Urinary bladder (tissue), 4 donors: ENCODE measurements around the gene THEM4. TPM values are rescaled to one million over a fixed set of nuclear protein-coding genes. Genes with fewer than 3 reads are reported as not detected.
"Not testable (repeated sequence)": the region's sequence is repeated elsewhere in the genome, so short reads cannot be mapped to it uniquely, and the experiment has no call there.

ENCODE experiments used
- DNase-seq: peaks from one replicate; pipeline ENCODE4 v3.0.0-alpha.2; 2015; ENCODE audit errors: extremely low spot score
- H3K27ac ChIP-seq: one replicate; pipeline ENCODE4 v1.5.1; 2013; ENCODE audit warnings: low read depth, mild to moderate bottlenecking, moderate library complexity
- H3K36me3 ChIP-seq: one replicate; pipeline ENCODE4 v1.6.1; 2013; ENCODE audit warnings: mild to moderate bottlenecking, moderate library complexity; ENCODE audit not compliant: insufficient read depth
- H3K4me1 ChIP-seq: one replicate; pipeline ENCODE4 v1.6.1; 2013; ENCODE audit warnings: mild to moderate bottlenecking, moderate library complexity; ENCODE audit not compliant: insufficient read depth
- H3K4me3 ChIP-seq: one replicate; pipeline ENCODE4 v1.5.1; 2013; ENCODE audit warnings: low read depth, low read length
- WGBS: extraction: QIAGEN DNeasy Blood & Tissue Kit; methylation state at CpG from one replicate; pipeline ENCODE4 v1.1.7; 2013; 5-methylcytosine and 5-hydroxymethylcytosine counted together
- polyA plus RNA-seq: library from polyadenylated mRNA; stranded (reverse); fragments of 200-250 nt; gene quantifications from one replicate; pipeline ENCODE4 v1.2.3, GENCODE V29; 2013
- total RNA-seq: library from RNA; depleted of rRNA; stranded (reverse); fragments of >200 nt; gene quantifications from one replicate; pipeline ENCODE4 v1.2.3, GENCODE V29; 2014
- donor health status: healthy with polysubstance abuse.
- donor health status: healthy.

Gene THEM4
- total and polyA plus RNA-seq, 2 donors: 12.5 to 16.5 TPM

DNA sequence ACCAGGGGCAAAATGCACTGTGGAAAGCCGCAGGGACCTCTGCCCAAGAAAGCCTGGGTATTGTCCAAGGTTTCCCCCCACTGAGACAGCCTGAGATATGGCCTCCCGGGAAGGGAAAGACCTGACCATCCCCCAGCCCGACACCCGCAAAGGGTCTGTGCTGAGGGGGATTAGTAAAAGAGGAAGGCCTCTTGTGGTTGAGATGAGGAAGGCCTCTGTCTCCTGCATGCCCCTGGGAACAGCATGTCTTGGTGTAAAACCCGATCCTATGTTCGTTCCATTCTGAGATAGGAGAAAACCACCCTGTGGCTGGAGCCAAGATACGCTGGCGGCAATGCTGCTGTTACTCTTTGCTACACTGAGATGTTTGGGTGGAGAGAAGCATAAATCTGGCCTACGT lies 36.5 kb downstream of the THEM4 start:
- 59% methylated on average over 9 of the region's 9 CpGs for WGBS
- not testable (repeated sequence) for H3K4me1 ChIP-seq, DNase-seq, H3K4me3 ChIP-seq, H3K27ac ChIP-seq, H3K36me3 ChIP-seq

DNA sequence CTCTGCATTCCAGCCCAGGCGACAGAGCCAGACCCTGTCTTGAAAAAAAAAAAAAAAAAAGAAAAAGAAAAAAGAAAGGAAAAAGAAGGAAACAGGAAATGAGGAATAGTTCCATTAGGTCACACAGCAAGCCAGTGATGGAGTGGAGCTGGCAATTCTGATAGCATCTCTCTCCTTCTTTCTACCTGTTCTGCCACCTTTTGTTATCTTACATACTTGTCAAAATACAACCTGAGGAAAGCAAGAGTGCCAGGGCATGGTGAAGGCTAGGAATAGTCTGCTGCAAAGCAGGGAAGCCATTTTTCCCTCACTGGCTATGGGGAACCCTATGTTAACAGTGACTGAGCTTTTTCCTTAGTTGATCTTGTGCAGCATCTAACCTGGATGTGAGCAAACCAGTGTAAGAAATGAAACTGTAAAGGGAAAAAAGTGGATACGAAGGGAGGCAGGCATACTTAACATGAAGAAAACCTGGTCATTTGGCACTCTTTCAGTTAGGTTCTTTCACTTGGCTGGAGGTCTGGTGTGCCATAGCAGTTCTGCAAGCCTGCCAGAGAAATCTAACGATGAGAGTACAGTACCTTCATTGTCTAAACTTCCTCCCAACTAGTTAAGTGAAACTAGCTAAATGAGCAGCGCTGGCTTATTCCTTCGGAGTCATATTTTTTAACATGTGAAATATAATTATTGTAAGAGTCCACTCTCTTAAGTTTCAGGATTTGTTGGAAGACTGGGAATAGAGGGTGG lies 37.9 kb downstream of the THEM4 start:
- Histone ChIP-seq H3K4me1 (no peaks in the 10 kb centered on the region), H3K27ac (no peak overlapping the region), H3K4me3 (no peak overlapping the region), H3K36me3 (no peaks in the 10 kb centered on the region)
- 54% methylated on average over 5 of the region's 5 CpGs for WGBS
- DNase-seq: no peak

DNA sequence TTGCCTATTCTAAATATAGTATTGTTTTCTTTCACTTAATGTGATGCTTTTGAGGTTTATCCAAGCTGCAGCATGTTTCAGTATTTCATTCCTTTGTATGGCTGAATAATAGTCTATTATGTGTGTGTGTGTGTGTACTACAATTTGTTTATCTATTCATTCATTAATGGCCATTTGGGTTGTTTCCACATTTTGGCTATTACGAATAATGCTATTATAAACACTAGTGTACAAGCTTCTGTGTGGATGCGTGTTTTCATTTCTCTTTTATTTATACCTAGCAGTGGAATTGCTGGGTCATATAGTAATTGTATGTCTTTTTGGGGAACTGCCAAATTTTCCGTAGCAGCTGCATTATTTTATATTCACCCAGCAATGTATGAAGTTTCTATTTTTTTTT lies 40.8 kb downstream of the THEM4 start:
- Histone ChIP-seq H3K4me1 (no peaks in the 10 kb centered on the region), H3K4me3 (no peak overlapping the region), H3K27ac (no peak overlapping the region), H3K36me3 (no peaks in the 10 kb centered on the region)
- 16% methylated on average over 3 of the region's 3 CpGs for WGBS
- DNase-seq: no peak

DNA sequence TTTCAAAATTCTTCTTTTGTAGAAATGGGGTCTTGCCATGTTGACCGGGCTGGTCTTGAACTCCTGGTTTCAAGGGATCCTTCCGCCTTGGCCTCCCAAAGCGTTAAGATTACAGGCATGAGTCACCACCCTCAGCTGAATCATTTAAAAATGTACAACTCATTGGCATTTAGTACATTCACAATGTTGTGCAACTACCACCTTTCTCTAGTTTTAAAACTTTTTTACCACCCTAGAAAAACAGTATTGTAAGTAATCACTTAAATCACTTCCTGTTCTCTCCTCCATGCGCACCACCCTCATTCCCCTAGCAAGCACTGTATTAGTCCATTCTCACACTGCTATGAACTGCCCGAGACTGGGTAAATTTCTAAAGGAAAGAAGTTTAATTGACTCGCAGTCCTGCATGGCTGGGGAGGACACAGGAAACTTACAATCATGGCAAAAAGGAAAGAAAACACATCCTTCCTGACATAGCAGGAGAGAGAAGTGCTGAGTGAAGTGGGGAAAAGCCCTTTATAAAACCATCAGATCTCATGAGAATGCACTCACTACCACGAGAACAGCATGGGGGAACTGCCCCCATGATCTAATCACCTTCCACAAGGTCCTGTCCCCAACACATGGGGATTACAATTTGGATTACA lies 41.4 kb downstream of the THEM4 start:
- no peaks in the 10 kb centered on the region for H3K4me1 ChIP-seq
- H3K27ac ChIP-seq: no peak overlapping the region
- H3K4me3 ChIP-seq: no peak overlapping the region
- H3K36me3 ChIP-seq: no peaks in the 10 kb centered on the region
- DNase-seq: no peak
- 72% methylated on average over 7 of the region's 7 CpGs for WGBS

DNA sequence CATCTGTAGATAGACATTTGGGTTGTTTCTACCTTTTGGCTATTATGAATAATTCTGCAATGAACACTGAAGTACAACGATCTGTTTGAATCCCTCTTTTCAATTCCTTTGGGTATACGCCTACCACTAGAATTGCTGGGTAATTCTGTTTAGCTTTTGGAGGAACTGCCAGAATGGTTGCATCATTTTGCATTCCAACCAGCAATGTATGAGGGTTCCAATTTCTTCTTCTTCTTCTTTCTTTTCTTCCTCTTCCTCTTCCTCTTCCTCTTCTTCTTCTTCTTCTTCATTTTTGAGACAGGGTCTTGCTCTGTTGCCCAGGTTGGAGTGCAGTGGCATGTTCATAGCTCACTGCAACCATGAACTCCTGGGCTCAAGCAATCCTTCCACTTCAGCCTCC lies 42.0 kb downstream of the THEM4 start:
- 49% methylated on average over 2 of the region's 2 CpGs for WGBS

DNA sequence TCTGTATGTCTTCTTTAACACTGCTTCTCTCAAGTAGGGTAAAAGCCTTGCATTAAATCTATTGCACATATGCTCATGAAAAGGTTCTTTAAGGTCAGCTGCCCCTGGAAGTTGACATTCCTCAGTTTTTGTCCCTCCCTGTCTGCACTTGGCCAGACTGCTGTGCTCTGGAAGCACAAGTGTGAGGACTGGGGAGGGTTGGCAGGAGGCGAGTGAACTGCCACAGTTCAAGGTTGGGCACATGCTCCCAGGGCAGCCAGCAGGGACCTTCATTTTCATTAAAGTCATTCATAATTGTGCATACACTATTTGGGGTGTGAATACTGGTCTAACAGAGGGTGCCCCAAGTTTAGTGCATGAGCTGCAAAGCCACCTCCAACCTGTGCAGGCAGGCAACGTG lies 44.9 kb downstream of the THEM4 start:
- H3K4me1 ChIP-seq: no peaks in the 10 kb centered on the region
- no peak for DNase-seq
- H3K27ac ChIP-seq: no peak overlapping the region
- H3K36me3 ChIP-seq: no peaks in the 10 kb centered on the region
- WGBS: 41% methylated on average over 2 of the region's 2 CpGs
- no peak overlapping the region for H3K4me3 ChIP-seq

More for the DNA sequence above, 42.0 kb downstream of the THEM4 start:
- H3K27ac ChIP-seq: no peak overlapping the region
- DNase-seq: no peak
- H3K4me1 ChIP-seq: no peaks in the 10 kb centered on the region
- no peaks in the 10 kb centered on the region for H3K36me3 ChIP-seq
- H3K4me3 ChIP-seq: no peak overlapping the region

DNA sequence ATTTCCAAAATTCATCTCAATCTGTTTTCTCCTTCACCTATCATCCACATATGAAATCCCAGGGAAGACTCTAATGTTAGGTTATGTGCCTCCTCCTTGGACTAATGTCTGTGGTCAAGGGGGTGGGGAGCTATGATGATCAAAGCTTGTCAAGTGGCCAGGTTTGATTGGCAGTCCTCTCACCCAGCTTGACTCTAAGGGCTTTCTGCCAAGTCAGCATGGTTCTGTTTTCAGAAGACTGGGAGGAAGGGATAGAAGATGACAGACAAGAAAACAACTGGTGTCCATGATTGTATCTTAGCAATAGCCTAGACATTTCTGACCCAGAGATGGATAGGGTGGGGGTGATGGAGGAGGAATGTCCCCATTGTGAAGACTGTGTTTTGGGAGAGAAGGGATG lies 46.7 kb downstream of the THEM4 start:
- no peak for DNase-seq
- Histone ChIP-seq H3K27ac (no peak overlapping the region), H3K4me3 (no peak overlapping the region), H3K4me1 (no peaks in the 10 kb centered on the region), H3K36me3 (no peaks in the 10 kb centered on the region)

DNA sequence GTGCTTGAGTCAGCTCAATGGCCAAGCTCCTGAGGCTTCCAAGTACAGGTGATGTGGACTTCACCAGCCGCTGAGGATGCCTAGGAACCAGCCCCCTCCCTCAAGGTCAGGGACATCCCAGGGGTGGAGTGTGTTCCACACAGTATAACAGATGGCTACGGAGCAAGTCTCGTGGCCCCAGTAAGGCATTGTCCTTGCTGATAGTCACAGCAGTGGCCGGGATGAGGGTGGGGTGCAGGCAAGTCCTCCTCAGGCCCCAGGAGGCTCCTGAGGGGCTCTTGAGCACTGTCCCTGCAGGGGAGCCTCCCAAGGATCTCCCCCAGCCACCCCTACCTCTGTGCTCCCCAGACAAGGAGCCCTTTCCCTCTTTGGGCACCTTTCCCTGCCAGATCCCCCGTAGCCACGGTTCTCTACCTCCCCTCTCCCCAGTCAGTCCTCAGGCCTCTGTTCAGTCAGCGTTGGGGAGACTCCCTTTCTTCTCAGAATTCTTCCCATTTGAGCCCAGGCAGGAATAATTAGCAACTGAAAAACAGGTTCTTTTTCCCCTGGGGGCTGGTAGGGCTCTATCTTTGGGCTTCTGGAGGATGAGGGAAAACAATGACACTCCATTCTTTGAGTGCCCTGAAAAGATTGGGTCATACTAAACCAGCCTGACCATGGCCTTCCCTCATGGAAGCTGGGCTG lies 48.7 kb downstream of the THEM4 start:
- H3K4me3 ChIP-seq: no peak overlapping the region
- H3K4me1 ChIP-seq: no peaks in the 10 kb centered on the region
- DNase-seq: no peak
- H3K36me3 ChIP-seq: no peaks in the 10 kb centered on the region
- 75% methylated on average over 7 of the region's 7 CpGs for WGBS
- no peak overlapping the region for H3K27ac ChIP-seq

DNA sequence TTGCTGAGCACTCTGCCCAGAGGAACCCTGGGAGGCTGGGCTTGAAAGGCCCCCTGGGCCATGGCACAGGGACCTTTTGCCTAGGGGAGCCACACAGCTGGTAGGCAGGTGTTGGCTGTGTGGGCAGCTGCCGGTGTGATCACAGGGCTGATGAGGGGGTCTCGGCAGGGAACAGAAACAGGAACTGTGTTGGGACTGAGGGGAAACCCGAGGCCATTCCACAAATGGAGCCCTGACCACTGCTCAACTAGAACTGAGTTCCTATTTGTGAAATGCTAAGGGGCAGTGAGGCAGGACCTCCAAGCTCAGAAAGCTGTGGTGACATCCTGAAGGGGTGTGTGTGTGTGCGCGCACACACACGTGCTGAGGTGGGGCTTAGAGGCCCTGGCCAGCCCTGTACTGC lies 49.4 kb downstream of the THEM4 start:
- H3K4me3 ChIP-seq: no peak overlapping the region
- H3K27ac ChIP-seq: no peak overlapping the region
- H3K4me1 ChIP-seq: no peaks in the 10 kb centered on the region
- H3K36me3 ChIP-seq: no peaks in the 10 kb centered on the region
- no peak for DNase-seq
- 81% methylated on average over 6 of the region's 6 CpGs for WGBS

DNA sequence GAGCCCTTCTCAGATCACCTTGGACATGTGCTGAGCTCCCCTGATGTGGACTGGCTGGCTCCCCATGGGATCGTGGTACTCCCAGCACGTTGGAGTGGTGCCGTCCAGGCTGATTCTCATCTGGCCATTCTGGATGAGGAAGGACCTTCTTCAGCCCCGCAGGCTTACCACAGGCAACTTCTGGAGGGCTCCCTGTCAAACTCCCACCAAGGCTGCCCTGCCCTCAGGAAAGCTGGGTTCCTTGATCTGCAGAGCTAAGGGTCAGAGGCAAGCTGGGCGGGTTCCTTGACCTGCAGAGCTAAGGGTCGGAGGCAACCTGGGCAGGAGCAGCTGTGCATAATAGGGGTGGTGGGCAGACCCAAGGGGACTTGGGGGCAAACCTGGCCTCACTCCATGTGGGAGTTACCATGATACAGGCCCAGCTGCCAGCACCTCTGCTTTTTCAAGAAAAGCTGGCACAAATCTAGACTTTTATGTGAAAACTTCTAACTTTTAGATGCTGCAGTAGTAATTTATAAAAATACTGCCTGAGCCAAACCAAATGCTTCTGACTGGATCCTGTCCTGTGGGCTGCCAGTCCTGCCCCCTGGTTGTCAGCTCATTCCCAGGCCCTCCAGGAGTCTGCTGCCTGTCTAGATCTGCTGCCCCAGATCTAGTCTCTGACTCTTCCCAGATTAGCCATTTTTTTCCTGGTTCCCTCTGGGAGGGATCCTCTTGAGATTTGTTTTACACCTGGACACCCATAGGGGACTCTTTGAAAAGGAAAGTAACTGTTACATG lies 50.2 kb downstream of the THEM4 start:
- no peak overlapping the region for H3K27ac ChIP-seq
- H3K4me1 ChIP-seq: no peaks in the 10 kb centered on the region
- DNase-seq: no peak
- WGBS: 83% methylated on average over 6 of the region's 6 CpGs
- H3K36me3 ChIP-seq: no peaks in the 10 kb centered on the region
- no peak overlapping the region for H3K4me3 ChIP-seq

DNA sequence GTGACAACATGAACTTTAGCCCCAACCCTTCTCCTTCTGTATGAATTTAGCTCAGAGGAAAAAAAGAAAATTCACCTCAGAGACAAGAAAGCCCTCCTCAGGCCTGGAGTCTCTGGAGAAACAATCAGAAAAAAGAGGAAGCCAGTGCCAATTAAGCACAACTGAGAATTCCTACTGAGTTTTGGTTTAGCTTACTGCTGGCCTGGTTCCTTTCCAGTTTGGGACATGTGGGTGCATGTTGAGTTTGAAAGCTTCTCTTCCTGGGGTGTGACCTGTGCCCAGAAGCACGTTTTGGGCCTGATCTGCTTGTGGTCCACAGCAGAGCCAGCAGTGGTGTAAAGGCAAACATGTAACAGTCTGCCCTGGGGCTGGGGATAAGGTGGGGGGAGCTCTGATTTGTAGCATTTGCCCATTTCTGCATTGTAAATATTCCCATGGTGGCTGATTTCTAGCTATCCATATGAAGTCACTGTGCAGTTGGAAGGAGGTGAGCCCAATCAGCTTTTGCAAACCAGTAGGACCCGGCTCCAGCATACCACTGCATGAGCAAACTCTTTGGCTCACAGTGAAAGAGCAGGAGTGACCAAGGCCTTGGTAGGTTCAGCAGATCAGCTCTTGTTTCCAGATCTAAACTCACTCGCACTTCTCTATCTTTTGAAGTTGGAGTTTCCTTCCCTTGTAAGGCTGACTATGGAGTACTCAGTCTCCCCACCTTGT lies 51.1 kb downstream of the THEM4 start:
- WGBS: 65% methylated on average over 3 of the region's 3 CpGs
- Histone ChIP-seq H3K27ac (no peak overlapping the region), H3K4me1 (no peaks in the 10 kb centered on the region), H3K36me3 (no peaks in the 10 kb centered on the region), H3K4me3 (no peak overlapping the region)
- DNase-seq: no peak

DNA sequence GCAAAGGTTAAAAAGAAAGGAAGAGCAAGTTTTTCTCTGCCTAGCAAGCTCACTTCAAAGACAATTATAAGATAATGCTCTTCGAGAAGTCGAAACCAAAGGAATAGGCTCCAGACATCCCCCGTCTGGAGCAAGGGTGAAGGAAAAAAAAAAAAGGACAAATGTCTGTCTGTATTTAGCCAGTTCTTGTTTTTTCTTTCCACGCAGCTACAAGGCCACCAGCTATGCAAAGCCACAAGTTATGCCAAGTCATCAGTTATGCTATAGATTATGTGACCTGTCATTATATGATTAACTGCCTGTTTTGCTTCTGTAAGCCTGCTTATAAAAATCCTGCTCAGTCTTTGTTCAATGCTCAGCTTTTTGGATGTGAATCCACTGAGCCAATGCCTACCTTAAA lies 53.4 kb downstream of the THEM4 start:
- Histone ChIP-seq H3K4me3 (no peak overlapping the region), H3K27ac (no peak overlapping the region), H3K4me1 (no peaks in the 10 kb centered on the region), H3K36me3 (no peaks in the 10 kb centered on the region)
- WGBS: 34% methylated on average over 4 of the region's 4 CpGs
- DNase-seq: no peak

DNA sequence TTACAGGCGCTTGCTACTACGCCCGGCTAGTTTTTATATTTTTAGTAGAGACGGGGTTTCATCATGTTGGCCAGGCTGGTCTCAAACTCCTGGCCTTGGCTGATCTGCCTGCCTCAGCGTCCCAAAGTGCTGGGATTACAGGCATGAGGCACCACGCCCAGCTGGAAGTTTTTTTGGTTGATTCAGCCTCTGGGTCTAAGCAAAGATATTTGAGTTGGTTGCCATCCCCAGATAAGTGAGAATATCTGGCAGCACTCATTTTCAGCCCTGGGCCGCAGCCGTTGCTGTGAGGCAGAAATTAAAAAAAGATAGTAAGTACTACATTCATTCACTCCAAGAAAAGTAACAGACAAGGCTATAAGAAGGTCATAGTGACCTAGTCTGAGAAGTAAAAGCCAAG lies 53.8 kb downstream of the THEM4 start:
- DNase-seq, H3K36me3 ChIP-seq, H3K4me3 ChIP-seq, H3K4me1 ChIP-seq, H3K27ac ChIP-seq: not testable (repeated sequence)
- 45% methylated on average over 8 of the region's 8 CpGs for WGBS
